Transverse colon (tissue), 4 donors: ENCODE results near the gene RPL10.

Experiments
- EP300 ChIP-seq: sonication (generic); formaldehyde crosslinking; IDR thresholded peaks from one replicate; pipeline ENCODE4 v1.6.1; 2017; ENCODE audit warnings: antibody characterized with exemption, low read depth
- POLR2A ChIP-seq: fragments of 450-650 bp; IDR thresholded peaks from one replicate; pipeline ENCODE4 v1.6.1; 2016; ENCODE audit warnings: antibody characterized with exemption, mild to moderate bottlenecking, moderate library complexity
- POLR2AphosphoS5 ChIP-seq, 3 donors: sonication (generic); formaldehyde crosslinking; IDR thresholded peaks; one replicate each; pipeline ENCODE4 v1.6.1; 2016; ENCODE audit warnings: antibody characterized with exemption in 3 of 3
- TF ChIP-seq, protein P1 (sequence below), 5 experiments: fragments of 200-600 bp in 3 of 5; fragments of 450-650 bp in 2 of 5; sonication (generic) in 3 of 5; IDR thresholded peaks; 1 replicate in 2 of 5; 2 replicates in 3 of 5; pipeline ENCODE4 v1.5.1; 2016 to 2017; ENCODE audit warnings: antibody characterized with exemption in 5 of 5, inconsistent platforms in 3 of 5, mild to moderate bottlenecking in 2 of 5, moderate library complexity in 1 of 5

DNA sequence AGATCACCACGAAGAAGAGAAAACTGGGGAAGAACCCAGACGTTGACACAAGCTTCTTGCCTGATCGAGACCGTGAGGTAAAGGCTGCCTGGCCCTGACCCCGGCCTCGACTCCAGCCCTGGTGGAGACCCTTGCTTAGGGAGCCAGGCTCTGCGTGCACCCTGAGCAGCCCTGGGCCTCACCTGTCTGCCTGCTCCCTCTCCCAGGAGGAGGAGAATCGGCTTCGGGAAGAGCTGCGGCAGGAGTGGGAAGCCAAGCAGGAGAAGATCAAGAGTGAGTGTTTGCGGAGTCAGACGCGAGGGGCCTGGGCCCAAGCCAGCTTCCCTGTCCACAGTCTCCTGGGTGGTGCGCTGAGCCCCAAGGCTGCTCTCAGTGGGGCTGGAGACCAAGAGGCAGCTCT, 50.3 kb downstream of the RPL10 start:
- TF ChIP-seq, protein P1, sequence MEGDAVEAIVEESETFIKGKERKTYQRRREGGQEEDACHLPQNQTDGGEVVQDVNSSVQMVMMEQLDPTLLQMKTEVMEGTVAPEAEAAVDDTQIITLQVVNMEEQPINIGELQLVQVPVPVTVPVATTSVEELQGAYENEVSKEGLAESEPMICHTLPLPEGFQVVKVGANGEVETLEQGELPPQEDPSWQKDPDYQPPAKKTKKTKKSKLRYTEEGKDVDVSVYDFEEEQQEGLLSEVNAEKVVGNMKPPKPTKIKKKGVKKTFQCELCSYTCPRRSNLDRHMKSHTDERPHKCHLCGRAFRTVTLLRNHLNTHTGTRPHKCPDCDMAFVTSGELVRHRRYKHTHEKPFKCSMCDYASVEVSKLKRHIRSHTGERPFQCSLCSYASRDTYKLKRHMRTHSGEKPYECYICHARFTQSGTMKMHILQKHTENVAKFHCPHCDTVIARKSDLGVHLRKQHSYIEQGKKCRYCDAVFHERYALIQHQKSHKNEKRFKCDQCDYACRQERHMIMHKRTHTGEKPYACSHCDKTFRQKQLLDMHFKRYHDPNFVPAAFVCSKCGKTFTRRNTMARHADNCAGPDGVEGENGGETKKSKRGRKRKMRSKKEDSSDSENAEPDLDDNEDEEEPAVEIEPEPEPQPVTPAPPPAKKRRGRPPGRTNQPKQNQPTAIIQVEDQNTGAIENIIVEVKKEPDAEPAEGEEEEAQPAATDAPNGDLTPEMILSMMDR (IDR thresholded peaks at IDR 0.05): no peak
- TF ChIP-seq POLR2AphosphoS5 (IDR thresholded peaks at IDR 0.05) (no peak), POLR2A (no peak), EP300 (no peak)
